Stimulated activated CD4-positive, alpha-beta T cell treated with anti-CD3 and anti-CD28 coated beads, Interleukin-1b, Interleukin-23, amount 100 ng/mL, for 48 hours (primary cell): ENCODE results near the gene NAA60.

Experiments
- DNase-seq: peaks from one replicate; pipeline ENCODE4 v3.0.0-alpha.2; 2020

Gene NAA60

DNA sequence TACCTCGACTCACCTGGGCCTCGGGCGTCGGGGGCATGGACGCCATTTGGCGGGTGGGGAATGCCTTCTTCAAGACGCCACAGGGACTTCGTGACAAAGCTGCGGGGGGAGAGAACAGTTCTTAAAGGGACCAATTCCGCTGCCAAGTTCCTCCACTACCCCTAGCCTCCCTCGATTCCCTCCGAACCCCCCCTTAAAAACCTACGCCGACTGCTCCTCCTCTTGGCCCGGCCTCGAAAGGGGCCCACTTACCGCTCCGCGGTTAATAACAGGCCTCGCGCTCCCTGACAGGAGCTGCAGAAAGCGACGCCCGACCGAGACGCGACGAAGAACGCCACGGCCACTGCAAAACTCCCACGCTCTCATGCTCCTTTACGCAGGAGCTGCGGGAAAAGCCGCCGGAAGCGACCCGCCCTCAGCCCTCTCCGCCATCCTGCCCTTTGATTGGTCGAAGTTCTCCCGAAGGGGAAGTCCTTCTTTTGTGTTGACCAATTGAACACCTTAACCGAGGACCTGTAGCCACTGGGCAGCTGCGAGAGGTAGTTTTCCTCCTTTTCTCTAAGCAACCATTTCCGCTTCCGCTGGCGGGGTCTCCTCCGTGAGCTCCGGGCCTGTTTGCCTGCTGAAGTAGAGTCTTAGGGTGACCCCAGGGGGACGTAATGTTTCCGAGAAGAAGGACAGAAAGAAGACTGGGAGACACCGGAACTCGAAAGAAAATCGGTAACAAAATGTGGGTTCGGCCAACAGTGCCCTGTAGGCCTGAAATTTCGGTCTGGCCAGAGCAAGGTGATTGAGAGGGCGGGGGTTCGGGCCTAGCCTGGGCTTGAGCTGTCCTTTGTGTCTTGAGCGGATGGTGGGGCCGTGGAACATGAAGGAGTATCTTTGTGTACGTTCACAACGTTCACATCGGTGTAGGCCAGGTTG lies at the start of gene NAA60, which contains the start of gene ZNF597:
NAA60 (plus strand) TSS at position 573 of the 924 bp plus-strand sequence. CDS start 32,548 bp downstream, outside the sequence.
ZNF597 (minus strand) TSS at position 397 of the 924 bp plus-strand sequence; CDS start at position 46, 351 bp downstream.
- DNase-seq = peak; percentile 87

GRCh38 chr16:3400446-3400778 lies 43.1 kb upstream of the NAA60 start:
- DNase-seq = no peak

DNA sequence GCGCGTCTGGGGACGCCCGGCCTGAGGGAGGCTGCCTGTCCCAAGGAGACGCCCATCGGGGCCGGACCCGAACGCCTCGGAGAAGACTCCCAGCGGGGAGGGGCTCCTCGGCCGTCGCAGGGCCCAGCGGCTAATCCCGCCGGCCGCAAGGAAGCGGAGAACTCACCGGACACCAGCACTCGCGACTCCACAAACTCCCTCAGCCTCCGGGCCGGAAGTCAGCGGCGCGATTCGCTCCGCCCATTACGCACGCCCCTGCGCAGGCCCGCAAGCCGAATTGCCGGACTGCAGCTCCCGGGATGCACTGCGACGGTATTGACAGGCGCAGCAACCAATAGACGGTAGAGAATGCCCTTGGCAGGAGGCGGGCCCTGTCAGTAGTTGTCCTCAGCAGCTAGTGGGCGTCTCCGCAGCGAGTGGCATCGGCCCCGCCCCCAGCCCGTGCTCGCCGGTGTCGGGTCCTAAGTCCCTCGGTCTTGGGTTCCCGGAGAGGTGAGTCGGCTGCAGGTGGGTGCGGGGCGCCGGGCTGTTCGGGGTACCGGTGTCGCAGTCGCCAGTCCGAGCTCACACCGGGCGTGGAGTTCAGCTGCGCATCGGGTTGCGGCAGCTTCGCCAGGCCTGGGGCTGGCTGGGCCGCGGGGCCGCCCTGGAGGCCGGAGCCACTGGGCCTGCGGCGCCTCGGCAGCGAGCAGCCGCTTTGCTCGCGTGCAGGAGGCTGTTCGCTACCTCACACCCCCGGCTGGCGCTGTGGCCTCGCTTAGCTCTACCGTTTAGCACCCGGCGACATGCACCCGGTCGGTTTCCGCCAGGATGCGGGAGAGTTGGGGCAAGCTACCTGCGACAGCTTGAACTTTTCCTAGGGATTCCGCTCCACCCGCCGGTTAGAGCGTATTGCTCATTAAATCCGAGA lies 42.4 kb upstream of the NAA60 start, which contains the start of the genes ZNF174 and ZSCAN32:
ZNF174 (plus strand) TSS at position 437 of the 910 bp plus-strand sequence. CDS start 790 bp downstream, outside the sequence.
ZSCAN32 (minus strand) TSS at position 226 of the 910 bp plus-strand sequence. CDS start 3,447 bp downstream, outside the sequence.
- peak; percentile 99 for DNase-seq

- DNase-seq = no peak
These were observed 41.6 kb upstream of the NAA60 start for GRCh38 chr16:3401719-3402397.

DNA sequence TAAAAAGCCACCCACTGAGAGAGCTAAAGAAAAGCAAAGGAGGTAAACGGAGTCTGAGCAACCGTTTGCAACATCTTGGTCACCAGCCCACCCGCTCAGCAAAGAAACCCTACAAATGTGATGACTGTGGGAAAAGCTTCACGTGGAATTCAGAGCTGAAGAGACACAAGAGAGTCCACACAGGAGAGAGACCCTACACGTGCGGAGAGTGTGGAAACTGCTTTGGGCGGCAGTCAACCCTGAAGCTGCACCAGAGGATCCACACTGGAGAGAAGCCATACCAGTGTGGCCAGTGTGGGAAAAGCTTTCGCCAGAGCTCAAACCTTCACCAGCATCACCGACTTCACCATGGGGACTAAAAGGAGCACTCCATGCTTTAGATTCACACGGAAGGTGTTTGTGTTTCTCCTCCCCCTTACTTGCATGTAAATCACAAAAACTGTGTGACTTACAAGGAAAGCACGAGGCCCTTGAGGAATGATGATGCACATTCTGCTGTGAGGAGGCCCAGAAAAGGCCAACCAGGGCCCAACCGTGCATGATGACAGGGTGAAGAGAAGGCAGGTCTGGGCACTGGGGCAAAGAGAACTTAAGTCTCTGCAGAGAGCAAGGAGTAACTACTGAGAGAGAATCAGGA lies 34.8 kb upstream of the NAA60 start:
- DNase-seq = no peak

DNA sequence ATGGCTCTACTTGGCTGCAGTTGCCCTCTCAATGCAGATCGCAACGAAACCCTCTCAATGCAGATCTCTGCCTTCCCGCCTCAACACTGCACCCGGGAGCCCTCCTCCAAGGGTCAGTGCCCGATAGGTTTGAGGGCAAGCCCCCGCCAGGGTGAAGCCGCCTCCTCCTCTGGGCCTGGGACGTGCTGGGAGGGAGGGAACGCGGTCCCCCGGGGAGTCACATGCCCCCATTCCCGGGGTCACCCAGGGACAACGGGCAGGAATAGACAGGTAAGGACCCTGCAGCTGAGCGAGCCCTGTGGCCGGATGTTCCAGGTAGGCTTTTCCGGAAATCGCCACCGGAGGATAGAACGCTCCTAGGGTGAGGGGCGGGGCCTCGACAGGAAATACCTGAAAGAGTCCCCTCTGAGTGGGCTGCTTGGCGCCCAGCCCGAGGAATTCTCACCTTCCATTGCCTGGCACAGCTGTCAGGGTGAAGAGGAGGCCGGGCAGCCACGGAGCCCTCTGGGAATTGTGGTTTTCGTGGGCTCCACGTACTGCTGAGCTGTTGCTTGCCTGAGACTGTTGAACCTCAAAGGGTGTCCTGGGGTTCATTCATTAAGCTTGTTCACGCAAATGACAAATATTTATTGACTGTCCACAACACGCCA lies 29.6 kb upstream of the NAA60 start:
- DNase-seq = no peak

- peak; percentile 73 for DNase-seq
These were observed 11.7 kb upstream of the NAA60 start for GRCh38 chr16:3431779-3432219.

- DNase-seq = no peak
These were observed 9.1 kb upstream of the NAA60 start for GRCh38 chr16:3434373-3434772.

DNA sequence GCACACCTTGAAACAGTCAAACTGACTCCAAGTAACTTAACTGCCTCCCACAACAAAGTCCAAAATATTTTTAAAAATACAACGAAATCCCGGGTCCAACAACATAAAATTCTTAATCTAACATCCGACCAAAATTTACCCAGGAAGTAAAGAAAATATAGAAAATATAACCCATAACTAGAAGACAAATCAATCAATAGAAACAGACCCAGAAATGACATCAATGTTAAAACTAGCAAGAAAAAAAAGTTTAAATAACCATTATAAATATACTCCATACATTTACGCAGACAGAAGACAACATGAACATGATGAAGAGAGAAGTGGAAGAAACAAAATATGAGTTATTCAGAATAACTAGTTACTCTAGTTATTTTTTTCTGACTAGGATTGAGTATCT lies 3.8 kb upstream of the NAA60 start:
- no peak for DNase-seq

DNA sequence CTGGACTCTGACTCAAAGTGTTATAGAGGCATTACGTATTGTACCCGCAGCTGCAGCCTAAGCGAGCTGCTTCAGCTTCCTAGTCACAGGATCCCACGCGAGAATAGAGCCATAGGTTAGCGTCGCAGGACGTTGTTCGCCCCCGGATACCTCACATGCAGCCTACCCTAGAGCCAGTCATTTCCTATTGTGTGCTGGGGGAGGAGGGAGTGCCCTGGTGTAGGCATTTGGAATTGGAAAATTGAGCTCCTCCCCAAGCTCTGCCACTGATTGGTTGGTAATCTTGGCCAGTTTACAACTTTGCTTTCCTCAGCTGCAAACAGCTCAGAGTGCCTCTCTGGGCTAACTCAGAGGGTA lies 530 bp downstream of the NAA60 start:
- peak; percentile 66 for DNase-seq

DNA sequence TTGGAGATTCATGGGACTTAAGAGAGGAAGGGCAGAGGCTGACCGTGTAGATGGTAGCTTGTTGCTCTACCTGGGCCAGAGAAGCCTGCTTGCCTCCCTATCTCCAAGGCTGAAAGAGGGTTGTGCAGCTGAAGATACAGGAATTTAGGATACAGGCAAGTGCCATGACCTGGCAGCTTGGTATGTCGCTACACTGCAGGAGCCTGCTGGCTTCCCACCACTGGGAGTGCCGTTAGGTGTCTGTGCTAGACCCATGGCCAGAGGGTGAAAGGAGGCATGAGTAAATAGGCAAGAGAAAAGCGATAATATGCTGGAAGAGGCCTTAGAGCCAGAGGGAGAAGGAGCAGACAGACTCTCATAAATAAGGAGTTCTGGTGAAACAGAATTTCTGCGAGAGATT lies 10.6 kb downstream of the NAA60 start:
- no peak for DNase-seq

GRCh38 chr16:3454631-3455147 lies 11.2 kb downstream of the NAA60 start:
- no peak for DNase-seq

DNA sequence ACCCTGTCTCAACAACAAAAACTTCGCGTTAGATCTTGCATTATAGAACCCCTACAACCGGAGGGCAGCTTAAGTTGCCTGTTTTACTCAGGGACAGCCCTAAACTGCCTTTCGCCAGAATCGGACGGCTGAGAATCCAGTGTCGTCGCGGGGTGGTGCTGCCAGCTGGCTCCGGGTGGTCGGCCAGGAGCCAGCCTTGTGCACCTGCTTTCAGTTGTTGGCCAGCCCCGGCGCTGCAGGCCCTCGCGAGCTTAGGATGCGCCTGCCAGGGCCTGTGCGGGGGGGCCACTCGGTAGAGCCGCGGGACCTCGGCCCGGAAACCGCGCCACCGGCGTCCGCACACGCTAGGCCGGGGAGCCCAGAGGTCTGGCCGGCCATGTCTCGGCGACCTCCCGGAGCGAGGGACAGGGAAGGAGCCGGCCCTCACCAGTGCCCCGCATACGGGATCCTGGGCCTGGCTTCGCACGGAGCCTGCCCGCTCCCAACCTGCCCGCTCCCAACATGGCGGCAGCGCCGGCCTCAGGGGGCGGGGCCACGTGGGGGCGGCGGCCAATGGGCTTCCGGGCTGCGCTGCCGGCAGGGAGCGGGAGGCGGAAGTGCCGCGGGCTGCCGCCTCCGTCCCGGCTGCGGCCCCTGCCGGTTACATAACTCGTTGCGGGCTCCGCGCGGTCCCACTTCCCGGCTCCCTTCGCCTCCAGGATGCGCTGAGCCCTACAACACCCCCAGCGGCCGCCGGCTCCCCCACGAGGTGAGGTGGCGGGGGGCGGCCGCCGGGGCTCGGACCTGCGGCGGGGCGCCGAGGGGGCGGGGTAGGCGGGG lies 14.2 kb downstream of the NAA60 start:
- DNase-seq = peak; percentile 88

- peak; percentile 6 for DNase-seq
These were observed 14.9 kb downstream of the NAA60 start for GRCh38 chr16:3458278-3458851.

DNA sequence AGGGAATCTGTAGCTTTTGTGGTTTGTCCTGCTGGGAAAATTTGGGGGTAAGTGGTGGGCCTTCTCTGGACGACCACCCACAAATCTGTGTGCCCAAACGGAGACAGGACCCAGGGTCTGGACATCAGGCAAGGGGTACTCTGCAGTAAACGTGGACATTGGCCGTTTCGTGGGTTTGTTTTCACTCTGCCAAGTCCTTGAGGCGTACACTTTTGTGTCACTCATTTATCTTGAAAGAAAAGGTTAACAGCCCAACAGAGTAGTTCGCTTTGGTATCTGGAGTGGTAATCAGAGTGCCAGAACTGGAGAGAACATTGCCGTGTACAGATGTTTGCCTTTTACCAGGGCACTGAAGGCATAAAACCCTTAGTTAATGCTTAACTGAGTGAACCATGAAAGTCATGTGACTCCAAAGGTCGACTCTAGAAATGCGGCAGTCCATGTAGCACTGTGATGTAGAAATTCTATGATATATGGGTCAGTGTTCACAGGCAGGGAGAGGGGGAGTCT lies 15.4 kb downstream of the NAA60 start:
- DNase-seq = no peak

GRCh38 chr16:3459401-3460090 lies 16.1 kb downstream of the NAA60 start:
- no peak for DNase-seq

DNA sequence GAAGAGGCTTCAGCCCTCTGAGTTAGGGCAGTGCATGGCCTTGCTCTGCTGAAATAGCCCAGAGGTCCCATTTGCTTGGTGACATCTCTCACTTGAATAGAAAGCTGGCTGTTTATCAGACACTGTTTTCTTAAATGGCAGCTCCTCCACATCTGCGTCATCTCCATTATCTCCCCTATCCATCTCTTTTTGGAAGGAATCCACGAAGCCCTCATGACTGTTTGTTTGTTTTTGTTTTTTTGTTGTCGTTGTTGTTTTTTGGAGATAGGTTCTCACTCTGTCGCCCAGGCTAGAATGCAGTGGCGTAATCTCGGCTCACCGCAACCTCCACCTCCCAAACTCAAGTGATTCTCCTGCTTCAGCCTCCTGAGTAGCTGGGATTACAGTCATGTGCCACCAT lies 16.6 kb downstream of the NAA60 start:
- no peak for DNase-seq

DNA sequence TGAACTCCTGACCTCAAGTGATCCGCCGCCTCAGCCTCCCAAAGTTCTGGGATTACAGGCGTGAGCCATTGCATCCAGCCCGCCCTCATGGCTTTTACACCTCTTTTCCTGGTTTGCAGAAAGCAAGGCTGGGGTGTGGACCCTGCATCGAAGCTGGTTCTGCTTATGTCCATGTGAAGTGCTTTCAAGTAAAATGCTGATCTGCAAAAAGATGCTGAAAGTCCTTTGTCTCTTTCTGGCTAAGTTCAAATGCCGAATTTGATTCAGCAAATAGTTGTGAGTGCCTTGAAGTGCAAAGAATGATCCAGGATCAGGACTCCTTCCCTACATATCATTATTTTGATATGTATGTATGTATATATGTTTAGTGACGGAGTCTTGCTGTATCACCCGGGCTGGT lies 17.1 kb downstream of the NAA60 start:
- no peak for DNase-seq

- DNase-seq = peak; percentile 24
These were observed 17.7 kb downstream of the NAA60 start for GRCh38 chr16:3461151-3461550.
